Lung (tissue), 12 donors: Measurements from ENCODE around the gene SLC38A10. TPM values are rescaled to one million over a fixed set of nuclear protein-coding genes. Genes with fewer than 3 reads are reported as not detected.

Experiments
- ATAC-seq: fragments of 200-7000 bp; cut with Tn5 transposase; one replicate; pipeline ENCODE4 v1.9.1; 2020; ENCODE audit warnings: moderate number of reproducible peaks; ENCODE audit not compliant: insufficient read depth, low FRiP score
- DNase-seq, 3 donors: peaks; one replicate each; pipeline ENCODE4 v3.0.0-alpha.2; 2013 to 2017
- H3K27ac ChIP-seq, 2 donors: one replicate each; pipeline ENCODE4 v1.5.1; 2013; ENCODE audit warnings: mild to moderate bottlenecking in 2 of 2, moderate library complexity in 2 of 2, control low read depth in 1 of 2, inconsistent platforms in 1 of 2, low read depth in 1 of 2, low read length in 1 of 2
- H3K27me3 ChIP-seq, 3 donors: one replicate each; pipeline ENCODE4 v1.5.1; 2013; ENCODE audit warnings: low read length in 2 of 3; ENCODE audit not compliant: control insufficient read depth in 3 of 3, insufficient read depth in 3 of 3
- H3K36me3 ChIP-seq, 4 donors: one replicate each; pipeline ENCODE4 v1.5.1; 2013; ENCODE audit warnings: low read length in 4 of 4, mild to moderate bottlenecking in 1 of 4, moderate library complexity in 1 of 4; ENCODE audit not compliant: control insufficient read depth in 4 of 4, insufficient read depth in 4 of 4
- H3K4me1 ChIP-seq, 5 donors: one replicate each; pipeline ENCODE4 v1.5.1; 2013; ENCODE audit warnings: low read length in 5 of 5, mild to moderate bottlenecking in 2 of 5, moderate library complexity in 1 of 5; ENCODE audit not compliant: control insufficient read depth in 5 of 5, insufficient read depth in 5 of 5
- H3K4me3 ChIP-seq: one replicate; pipeline ENCODE4 v1.5.1; 2013; ENCODE audit warnings: mild to moderate bottlenecking, control low read depth, moderate library complexity
- H3K9ac ChIP-seq, 2 donors: one replicate each; pipeline ENCODE4 v1.5.1; 2013; ENCODE audit warnings: low read length in 2 of 2, control low read depth in 1 of 2; ENCODE audit not compliant: insufficient read depth in 1 of 2
- H3K9me3 ChIP-seq, 4 donors: one replicate each; pipeline ENCODE4 v1.5.1; 2013; ENCODE audit warnings: low read length in 3 of 4, mild to moderate bottlenecking in 1 of 4, moderate library complexity in 1 of 4; ENCODE audit not compliant: control insufficient read depth in 4 of 4, insufficient read depth in 3 of 4
- WGBS, 2 donors: extraction: QIAGEN DNeasy Blood & Tissue Kit; methylation state at CpG; one replicate each; pipeline ENCODE4 v1.1.7; 2013; 5-methylcytosine and 5-hydroxymethylcytosine counted together
- polyA plus RNA-seq, 2 donors: library from polyadenylated mRNA; stranded (reverse); fragments of 200-250 nt; gene quantifications; one replicate each; pipeline ENCODE4 v1.2.1, GENCODE V29; 2013
- total RNA-seq, 2 donors: library from RNA; depleted of rRNA in 1 of 2; stranded (reverse); fragments of >200 nt in 1 of 2; gene quantifications; one replicate each; pipeline ENCODE4 v1.2.1, GENCODE V29; 2014 to 2021
- TF ChIP-seq, protein P1 (sequence below): IDR thresholded peaks from 2 replicates; pipeline ENCODE4 v1.5.1; 2012; ENCODE audit warnings: mild to moderate bottlenecking; ENCODE audit errors: control extremely low read depth, extremely low read depth
- donor health status: control.
- donor health status: control.
- donor health status: Bipolar disorder and iron deficiency.
- donor health status: healthy.
- donor health status: DM: yes; HTN: yes; CAD: no.

The SLC38A10 gene
- total and polyA plus RNA-seq, 4 donors: 56.0 to 127 (median 82.4) TPM

DNA sequence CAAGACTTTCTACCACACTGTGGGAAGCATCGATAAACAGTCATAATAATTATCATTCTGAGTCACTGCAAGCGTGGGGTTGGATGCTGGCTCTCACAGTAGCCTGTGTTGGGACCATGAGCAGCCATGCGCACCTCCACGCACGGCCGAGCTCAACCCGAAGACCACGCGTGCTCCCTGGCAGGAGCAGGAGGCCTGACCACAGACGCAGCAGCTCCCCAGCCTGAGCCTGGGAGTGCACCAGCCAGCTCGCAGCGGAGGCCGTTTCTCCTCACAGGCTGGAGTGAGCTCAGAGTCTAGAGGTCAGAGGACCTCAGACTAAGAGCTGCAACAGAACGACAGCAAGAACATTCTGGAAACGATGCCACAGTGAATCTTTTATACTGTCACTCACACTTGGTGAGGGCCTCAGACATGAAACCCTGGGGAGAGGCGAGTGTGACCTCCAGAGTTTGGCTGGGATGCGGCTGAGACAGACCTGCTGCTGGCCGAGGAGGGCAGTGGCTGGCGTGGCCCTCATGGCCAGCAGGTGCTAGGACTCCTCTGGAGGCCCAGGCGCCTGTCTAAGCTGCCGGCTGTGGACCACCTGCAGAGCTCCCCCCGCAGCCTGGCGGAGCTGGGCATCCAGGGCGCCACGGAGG, 50.0 kb downstream of the SLC38A10 start:
- H3K4me3 ChIP-seq: no peak overlapping the region
- no peak for ATAC-seq
- 86 to 90% methylated on average over 25 of the region's 25 CpGs for WGBS, 2 donors
- no peak overlapping the region for H3K9ac ChIP-seq
- TF ChIP-seq, protein P1, sequence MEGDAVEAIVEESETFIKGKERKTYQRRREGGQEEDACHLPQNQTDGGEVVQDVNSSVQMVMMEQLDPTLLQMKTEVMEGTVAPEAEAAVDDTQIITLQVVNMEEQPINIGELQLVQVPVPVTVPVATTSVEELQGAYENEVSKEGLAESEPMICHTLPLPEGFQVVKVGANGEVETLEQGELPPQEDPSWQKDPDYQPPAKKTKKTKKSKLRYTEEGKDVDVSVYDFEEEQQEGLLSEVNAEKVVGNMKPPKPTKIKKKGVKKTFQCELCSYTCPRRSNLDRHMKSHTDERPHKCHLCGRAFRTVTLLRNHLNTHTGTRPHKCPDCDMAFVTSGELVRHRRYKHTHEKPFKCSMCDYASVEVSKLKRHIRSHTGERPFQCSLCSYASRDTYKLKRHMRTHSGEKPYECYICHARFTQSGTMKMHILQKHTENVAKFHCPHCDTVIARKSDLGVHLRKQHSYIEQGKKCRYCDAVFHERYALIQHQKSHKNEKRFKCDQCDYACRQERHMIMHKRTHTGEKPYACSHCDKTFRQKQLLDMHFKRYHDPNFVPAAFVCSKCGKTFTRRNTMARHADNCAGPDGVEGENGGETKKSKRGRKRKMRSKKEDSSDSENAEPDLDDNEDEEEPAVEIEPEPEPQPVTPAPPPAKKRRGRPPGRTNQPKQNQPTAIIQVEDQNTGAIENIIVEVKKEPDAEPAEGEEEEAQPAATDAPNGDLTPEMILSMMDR: no peak
- H3K9me3 ChIP-seq: no peaks in the 10 kb centered on the region
- H3K27ac ChIP-seq: no peak overlapping the region
- H3K27me3 ChIP-seq: no peaks in the 10 kb centered on the region
- H3K36me3 ChIP-seq: peaks cover 0 to 30% (median 3%) of the 10 kb centered on the region in 4 donors
- H3K4me1 ChIP-seq: peaks cover 0 to 4% (median 0%) of the 10 kb centered on the region in 5 donors
- DNase-seq: no peak

DNA sequence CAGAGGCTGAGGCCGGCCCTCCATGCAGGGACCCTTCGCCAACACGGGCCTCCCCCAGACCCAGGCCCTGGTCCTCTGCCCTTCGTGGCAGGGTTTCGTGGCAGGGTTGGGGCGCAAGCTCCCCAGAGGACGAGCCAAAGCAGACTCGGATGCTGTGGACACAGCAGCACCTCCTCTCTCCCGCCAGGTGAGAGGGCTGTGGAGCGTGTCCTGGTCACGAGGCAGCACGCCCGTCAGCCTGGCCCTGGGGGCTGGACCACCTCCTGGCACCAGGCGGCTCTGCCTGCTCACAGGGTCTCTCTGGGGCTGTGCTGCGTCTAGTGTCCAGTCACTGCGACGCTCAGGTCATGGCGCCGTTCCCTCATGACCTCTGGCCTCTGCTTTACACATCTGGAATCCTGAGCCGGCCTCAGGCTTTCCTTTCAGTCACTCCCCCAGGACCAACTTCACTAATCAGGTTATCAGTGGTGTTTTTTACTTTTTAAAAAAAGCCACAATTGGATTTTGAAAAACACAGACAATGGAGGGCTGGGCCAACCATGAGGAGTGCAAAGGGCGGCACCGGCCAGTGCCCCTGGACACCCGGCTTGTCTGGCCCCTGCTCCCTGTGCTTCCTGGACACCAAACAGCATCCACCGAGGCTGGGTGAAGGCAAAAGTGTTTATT, 50.6 kb downstream of the SLC38A10 start:
- H3K27me3 ChIP-seq: no peaks in the 10 kb centered on the region
- no peak overlapping the region for H3K4me3 ChIP-seq
- DNase-seq (no peak), ATAC-seq (no peak)
- H3K36me3 ChIP-seq: peaks cover 0 to 25% (median under 1%) of the 10 kb centered on the region in 4 donors
- H3K27ac ChIP-seq: no peak overlapping the region
- TF ChIP-seq, protein P1: no peak
- no peaks in the 10 kb centered on the region for H3K9me3 ChIP-seq
- H3K4me1 ChIP-seq: peaks cover 0 to 8% (median 0%) of the 10 kb centered on the region in 5 donors
- H3K9ac ChIP-seq: no peak overlapping the region
- WGBS, 2 donors: 82 to 88% methylated on average over 23 to 24 of the region's 24 CpGs

DNA sequence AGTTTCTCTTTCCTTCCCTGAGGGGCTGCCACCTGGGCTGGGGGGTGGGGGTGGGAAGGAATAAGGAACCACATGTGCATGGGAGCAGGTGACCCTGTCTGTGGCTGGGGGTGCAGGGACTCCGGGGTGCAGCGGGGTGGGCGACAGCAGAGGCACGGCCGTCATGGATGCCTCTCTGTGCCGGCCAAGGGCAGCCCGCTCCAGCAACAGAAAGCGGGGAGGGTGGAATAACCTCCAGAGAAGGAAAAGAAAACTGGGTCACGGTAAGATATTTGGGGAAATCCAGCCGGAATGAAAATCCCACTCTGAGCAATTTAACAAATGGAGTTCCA, 51.8 kb downstream of the SLC38A10 start:
- no peaks in the 10 kb centered on the region for H3K27me3 ChIP-seq
- WGBS, 2 donors: 88 to 89% methylated on average over 10 of the region's 10 CpGs
- H3K27ac ChIP-seq: no peak overlapping the region
- DNase-seq (no peak), ATAC-seq (no peak)
- no peak overlapping the region for H3K9ac ChIP-seq
- no peak overlapping the region for H3K4me3 ChIP-seq
- H3K36me3 ChIP-seq: peaks cover 0 to 21% (median 0%) of the 10 kb centered on the region in 4 donors
- TF ChIP-seq, protein P1: no peak
- H3K9me3 ChIP-seq: no peaks in the 10 kb centered on the region
- peaks cover 0 to 9% (median 1%) of the 10 kb centered on the region in 5 donors for H3K4me1 ChIP-seq
